MG63 (cell line): Measurements from ENCODE around the gene MTA1. TPM values are rescaled to one million over a fixed set of nuclear protein-coding genes. Genes with fewer than 3 reads are reported as not detected.
A peak's percentile ranks its signal among the peaks of the same experiment; 100 is the strongest.

Experiments
- DNase-seq: peaks from one replicate; pipeline ENCODE4 v3.0.0-alpha.2; 2020
- H3K27me3 ChIP-seq: fragments of 250-450 bp; sonication (Bioruptor Pico); 2 replicates; pipeline ENCODE4 v1.5.1; 2020; ENCODE audit warnings: mild to moderate bottlenecking, moderate library complexity
- H3K36me3 ChIP-seq: fragments of 250-450 bp; sonication (Bioruptor Pico); 2 replicates; pipeline ENCODE4 v1.5.1; 2020; ENCODE audit warnings: mild to moderate bottlenecking, moderate library complexity
- H3K4me3 ChIP-seq: fragments of 250-450 bp; sonication (Bioruptor Pico); 2 replicates; pipeline ENCODE4 v1.5.1; 2020; ENCODE audit warnings: mild to moderate bottlenecking, moderate library complexity
- H3K9me3 ChIP-seq: fragments of 250-450 bp; sonication (Bioruptor Pico); 2 replicates; pipeline ENCODE4 v1.5.1; 2020; ENCODE audit warnings: mild to moderate bottlenecking, moderate library complexity
- total RNA-seq: library from RNA; depleted of rRNA; stranded (reverse); fragments of >200 nt; shearing (Covaris generic); gene quantifications from 2 replicates; pipeline ENCODE4 v1.2.3, GENCODE V29; 2014; ENCODE audit warnings: low replicate concordance; rRNA removed

MTA1 gene
- total RNA-seq: 20.6 and 46.5 TPM in 2 replicates

DNA sequence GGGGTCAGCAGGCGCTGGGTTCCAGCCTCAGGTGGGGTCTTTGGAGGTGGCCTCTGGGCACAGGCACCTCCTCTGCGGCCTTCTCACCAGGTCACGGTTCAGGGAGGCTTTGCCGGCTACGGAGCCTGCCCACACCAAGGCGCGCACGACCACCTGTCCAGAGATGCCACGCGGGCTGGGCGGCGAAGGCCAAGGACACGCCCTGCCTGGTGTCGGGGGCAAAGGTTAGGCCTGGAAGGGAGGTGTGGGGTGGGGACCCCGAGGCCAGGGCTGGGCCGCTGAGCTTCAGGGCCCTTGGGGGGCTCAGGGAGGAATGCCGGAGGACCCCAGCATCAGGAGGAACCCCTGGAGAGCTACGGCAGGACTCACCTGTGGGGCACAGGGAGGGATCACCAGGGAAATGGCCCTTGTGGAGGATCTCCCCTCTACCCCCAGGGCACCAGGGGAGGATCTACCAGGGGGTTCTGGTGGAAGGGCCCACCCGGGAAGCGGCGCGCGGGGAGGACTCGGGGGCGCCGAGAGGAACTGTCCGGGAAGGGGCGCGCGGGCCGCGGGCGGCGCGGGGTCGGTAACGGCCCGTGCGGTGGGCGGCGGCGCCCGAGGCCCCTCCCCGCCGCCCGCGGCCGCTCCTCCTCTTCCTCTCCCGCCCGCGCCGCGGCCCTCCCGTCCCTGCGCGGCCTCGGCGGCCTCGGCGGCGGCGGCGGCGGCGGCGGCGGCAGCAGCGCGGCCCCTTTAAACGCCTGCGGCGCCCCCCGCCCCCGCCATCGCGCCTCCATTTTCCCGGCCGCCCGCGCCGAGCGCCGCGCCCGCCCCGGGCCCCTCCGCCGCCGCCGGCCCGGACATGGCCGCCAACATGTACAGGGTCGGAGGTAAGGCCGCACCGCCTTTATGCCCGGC is at the start of gene MTA1:
Gene MTA1 (plus strand): TSS at position 633 of the 897 bp plus-strand sequence. CDS start 209 bp downstream, at position 842.
- no peaks in the 10 kb centered on the region for H3K27me3 ChIP-seq
- DNase-seq: peak; percentile 38
- H3K4me3 ChIP-seq: peak within 1 kb of the TSS; percentile 64
- no peaks in the 10 kb centered on the region for H3K9me3 ChIP-seq
- no peaks in the 10 kb centered on the region; the same call in none of the 2 replicates for H3K36me3 ChIP-seq

- no peaks in the 10 kb centered on the region for H3K36me3 ChIP-seq
- no peaks in the 10 kb centered on the region for H3K27me3 ChIP-seq
- no peak for DNase-seq
- H3K9me3 ChIP-seq: no peaks in the 10 kb centered on the region
- no peak overlapping the region for H3K4me3 ChIP-seq
Observed at GRCh38 chr14:105374389-105374788, 45.2 kb upstream of the MTA1 start.

GRCh38 chr14:105375635-105376057 is 44.0 kb upstream of the MTA1 start:
- no peak for DNase-seq
- Histone ChIP-seq H3K36me3 (no peaks in the 10 kb centered on the region), H3K4me3 (no peak overlapping the region), H3K27me3 (no peaks in the 10 kb centered on the region), H3K9me3 (no peaks in the 10 kb centered on the region)

GRCh38 chr14:105376521-105377440 is 42.8 kb upstream of the MTA1 start:
- Histone ChIP-seq H3K27me3 (no peaks in the 10 kb centered on the region), H3K4me3 (no peak overlapping the region), H3K9me3 (no peaks in the 10 kb centered on the region), H3K36me3 (no peaks in the 10 kb centered on the region)
- DNase-seq: no peak

GRCh38 chr14:105377555-105378182 is 42.0 kb upstream of the MTA1 start:
- H3K27me3 ChIP-seq: no peaks in the 10 kb centered on the region
- no peaks in the 10 kb centered on the region for H3K9me3 ChIP-seq
- H3K36me3 ChIP-seq: no peaks in the 10 kb centered on the region
- H3K4me3 ChIP-seq: no peak overlapping the region
- no peak for DNase-seq

DNA sequence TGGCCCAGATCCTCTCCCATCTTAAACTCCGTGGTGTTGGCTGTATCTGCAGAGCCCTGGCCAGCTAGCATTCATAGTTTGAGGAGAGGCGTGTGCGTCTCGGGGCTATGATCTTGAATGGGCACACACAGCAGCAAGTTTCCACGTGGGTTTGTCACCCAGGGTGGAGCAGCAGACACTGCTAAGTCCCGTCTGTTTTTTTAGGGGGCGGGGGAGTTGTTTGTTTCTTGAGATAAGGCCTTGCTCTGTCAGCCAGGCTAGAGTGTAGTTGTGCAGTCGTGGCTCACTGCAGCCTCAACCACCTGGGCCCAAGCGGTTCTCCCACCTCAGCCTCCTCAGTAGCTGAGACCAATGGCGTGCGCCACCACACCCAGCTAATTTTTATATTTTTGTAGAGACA is 41.4 kb upstream of the MTA1 start:
- Histone ChIP-seq H3K9me3 (no peaks in the 10 kb centered on the region), H3K36me3 (no peaks in the 10 kb centered on the region), H3K4me3 (no peak overlapping the region), H3K27me3 (no peaks in the 10 kb centered on the region)
- no peak for DNase-seq

- no peak overlapping the region for H3K4me3 ChIP-seq
Observed at GRCh38 chr14:105378873-105379685, 40.5 kb upstream of the MTA1 start.

DNA sequence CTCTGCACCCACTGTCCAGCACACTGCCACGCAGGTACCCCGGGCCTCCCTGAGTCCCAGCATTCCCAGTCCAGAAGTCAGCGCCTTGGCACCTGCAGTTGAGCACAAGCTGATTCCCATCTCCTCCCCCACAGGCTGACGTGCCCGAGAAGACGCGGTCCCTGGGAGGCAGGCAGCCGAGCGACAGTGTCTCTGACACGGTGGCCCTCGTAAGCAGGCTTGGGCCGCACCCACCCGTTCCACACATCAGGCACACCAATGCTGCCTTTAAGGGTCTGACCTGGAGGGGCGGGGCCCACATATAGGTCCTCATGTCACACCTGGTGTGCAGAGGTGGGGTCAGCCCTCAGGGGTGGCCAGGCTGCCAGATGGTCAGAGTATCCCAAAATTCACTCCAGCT is 39.7 kb upstream of the MTA1 start:
- H3K4me3 ChIP-seq: no peak overlapping the region
- no peaks in the 10 kb centered on the region for H3K9me3 ChIP-seq
- no peaks in the 10 kb centered on the region for H3K27me3 ChIP-seq
- H3K36me3 ChIP-seq: no peaks in the 10 kb centered on the region
- no peak for DNase-seq

More at GRCh38 chr14:105378873-105379685, 40.5 kb upstream of the MTA1 start:
- no peak for DNase-seq
- H3K36me3 ChIP-seq: no peaks in the 10 kb centered on the region
- no peaks in the 10 kb centered on the region for H3K27me3 ChIP-seq
- no peaks in the 10 kb centered on the region for H3K9me3 ChIP-seq

- Histone ChIP-seq H3K36me3 (no peaks in the 10 kb centered on the region), H3K9me3 (no peaks in the 10 kb centered on the region), H3K4me3 (no peak overlapping the region), H3K27me3 (no peaks in the 10 kb centered on the region)
- no peak for DNase-seq
Observed at GRCh38 chr14:105380756-105381155, 38.9 kb upstream of the MTA1 start.

DNA sequence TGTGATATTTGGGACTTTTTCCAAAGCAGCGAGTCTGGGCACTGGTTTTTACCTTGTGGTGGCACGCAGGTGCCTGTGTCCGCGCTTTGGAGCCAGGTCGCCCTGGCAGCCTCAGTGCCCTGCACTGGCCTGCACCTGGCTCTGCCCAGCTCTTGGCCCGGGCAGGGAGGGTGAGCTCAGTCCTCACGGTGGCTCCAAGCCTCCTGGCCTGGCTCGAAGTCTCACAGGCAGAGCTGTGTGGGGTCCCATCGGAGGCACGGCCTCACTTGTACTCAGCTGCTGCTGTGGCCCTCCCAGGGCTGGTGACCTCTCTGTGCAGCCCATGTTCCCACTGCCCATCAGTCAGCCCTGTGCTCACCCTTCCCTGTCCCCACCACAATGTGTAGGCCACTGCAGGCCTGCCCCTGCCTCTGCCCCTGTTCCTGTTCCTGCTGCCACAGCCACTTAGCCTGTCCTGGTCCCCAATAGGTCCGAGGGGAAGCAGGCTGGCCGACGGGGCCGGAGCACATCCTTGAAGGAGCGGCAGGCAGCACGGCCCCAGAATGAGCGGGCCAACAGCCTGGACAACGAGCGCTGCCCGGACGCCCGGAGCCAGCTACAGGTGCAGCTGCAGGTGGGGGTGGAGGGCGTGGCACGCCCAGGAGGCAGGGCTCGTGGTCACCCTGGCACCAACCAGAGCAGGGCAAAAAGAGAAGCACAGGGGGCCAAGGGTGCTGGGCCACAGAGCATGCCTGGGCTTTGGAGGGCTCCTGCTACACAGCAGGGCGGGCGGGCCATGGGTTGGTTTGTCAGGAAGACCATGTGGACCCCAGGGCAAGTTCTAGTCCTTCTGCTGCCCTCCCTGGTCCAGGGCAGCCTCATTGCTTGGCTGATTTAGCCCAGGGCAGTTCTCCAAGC is 37.9 kb upstream of the MTA1 start:
- no peak for DNase-seq
- Histone ChIP-seq H3K27me3 (no peaks in the 10 kb centered on the region), H3K4me3 (no peak overlapping the region), H3K9me3 (no peaks in the 10 kb centered on the region), H3K36me3 (no peaks in the 10 kb centered on the region)

DNA sequence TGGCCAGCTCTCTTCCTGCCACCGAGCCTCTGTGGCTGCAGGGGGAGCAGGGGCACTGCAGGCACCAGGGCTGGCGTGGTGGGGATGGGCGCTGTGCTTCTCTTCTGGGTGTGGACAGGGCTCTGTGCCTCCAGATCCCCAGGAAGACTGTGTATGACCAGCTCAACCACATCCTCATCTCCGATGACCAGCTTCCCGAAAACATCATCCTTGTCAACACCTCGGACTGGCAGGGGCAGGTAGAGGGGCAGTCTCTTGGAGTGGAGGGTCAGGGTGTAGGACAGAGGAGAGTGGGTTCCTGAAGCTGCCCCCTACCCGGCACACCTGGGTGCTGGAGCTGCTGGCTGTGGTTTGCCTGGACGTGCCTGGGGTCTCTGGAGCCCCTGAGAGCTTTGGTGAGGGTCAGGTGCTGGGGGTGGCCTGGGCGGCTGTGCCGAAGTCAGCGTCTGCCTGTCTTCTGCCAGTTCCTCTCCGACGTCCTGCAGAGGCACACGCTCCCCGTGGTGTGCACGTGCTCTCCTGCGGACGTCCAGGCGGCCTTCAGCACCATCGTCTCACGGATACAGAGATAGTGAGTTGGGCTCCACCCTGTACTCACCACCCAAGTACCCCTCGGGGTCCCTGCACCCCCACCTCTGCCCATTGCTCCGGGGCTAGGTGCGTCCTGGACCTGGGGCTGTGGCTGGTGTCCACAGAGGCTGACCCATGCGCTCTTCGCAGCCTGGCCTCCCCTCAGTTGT is 37.1 kb upstream of the MTA1 start:
- Histone ChIP-seq H3K27me3 (no peaks in the 10 kb centered on the region), H3K9me3 (no peaks in the 10 kb centered on the region), H3K4me3 (no peak overlapping the region), H3K36me3 (no peaks in the 10 kb centered on the region)
- no peak for DNase-seq

GRCh38 chr14:105383083-105383730 is 36.4 kb upstream of the MTA1 start:
- H3K36me3 ChIP-seq: no peaks in the 10 kb centered on the region
- DNase-seq: no peak
- no peaks in the 10 kb centered on the region for H3K27me3 ChIP-seq
- H3K4me3 ChIP-seq: no peak overlapping the region
- no peaks in the 10 kb centered on the region for H3K9me3 ChIP-seq

DNA sequence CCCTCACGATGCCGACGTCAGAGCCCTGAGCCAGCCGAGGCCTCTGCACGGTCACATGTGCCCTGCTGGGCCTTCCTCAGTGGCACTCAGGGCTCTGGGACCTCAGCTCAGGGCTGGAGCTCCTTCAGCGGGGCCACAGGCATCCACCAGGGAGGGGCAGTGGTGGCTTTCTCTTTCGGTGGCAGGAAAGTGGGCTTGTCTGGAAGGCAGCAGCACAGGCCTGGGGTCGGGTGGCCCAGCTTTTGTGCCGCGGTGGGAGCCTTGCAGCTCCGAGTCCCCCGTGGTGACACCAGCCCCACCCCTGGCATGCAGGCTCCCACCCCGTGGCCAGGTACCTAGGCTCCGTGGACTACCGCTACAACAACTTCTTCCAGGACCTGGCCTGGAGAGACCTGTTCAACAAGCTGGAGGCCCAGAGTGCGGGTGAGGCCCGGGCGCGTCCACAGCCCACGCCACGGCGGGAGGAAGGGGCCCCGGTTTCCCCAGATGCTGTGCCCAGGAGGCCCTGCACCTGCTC is 35.5 kb upstream of the MTA1 start:
- Histone ChIP-seq H3K36me3 (no peaks in the 10 kb centered on the region), H3K9me3 (no peaks in the 10 kb centered on the region), H3K4me3 (no peak overlapping the region), H3K27me3 (no peaks in the 10 kb centered on the region)
- DNase-seq: no peak
